Measurements from ENCODE around the gene DBN1. TPM values are rescaled to one million over a fixed set of nuclear protein-coding genes. Genes with fewer than 3 reads are reported as not detected.

DBN1 gene
- total RNA-seq, 2 donors from 2014 or later, result 322 to 383 TPM

GRCh38 chr5:177482359-177482795 lies 8.9 kb upstream of the DBN1 start:
- Mint-ChIP-seq H3K4me1 (no peaks in the 10 kb centered on the region), H3K27ac (no peak overlapping the region), H3K9me3 (no peaks in the 10 kb centered on the region), H3K36me3 (ENCODE audit: low read depth) (peaks cover 62% of the 10 kb centered on the region), H3K4me3 (no peak overlapping the region), H3K27me3 (ENCODE audit: insufficient read depth) (no peaks in the 10 kb centered on the region)
- WGBS, 2 experiments (ENCODE audit: insufficient coverage in 1 of 2, insufficient read length in 1 of 2), result 94 to 95% methylated on average over 9 to 10 of the region's 10 CpGs
- Histone ChIP-seq H3K4me3 (ENCODE audit: low read length) (no peak overlapping the region), H3K27me3 (ENCODE audit: control insufficient read depth, insufficient read depth, low read length, poor library complexity, severe bottlenecking) (no peaks in the 10 kb centered on the region), H3K4me1 (ENCODE audit: control insufficient read depth, insufficient read depth, low read length) (no peaks in the 10 kb centered on the region), H3K36me3 (ENCODE audit: control insufficient read depth, insufficient read depth, low read length) (peaks cover 58% of the 10 kb centered on the region), H3K9me3 (ENCODE audit: control insufficient read depth, low read length) (no peaks in the 10 kb centered on the region), H3K27ac (ENCODE audit: low read depth, low read length) (no peak overlapping the region), H3K9ac (ENCODE audit: extremely low read depth, low read length, poor library complexity, severe bottlenecking) (no peak overlapping the region)
- no peak for TF ChIP-seq CTCF (conservative IDR thresholded peaks at IDR 0.05)
- DNase-seq, result no peak

GRCh38 chr5:177479774-177480173 lies 6.3 kb upstream of the DBN1 start:
- no peak for TF ChIP-seq CTCF (conservative IDR thresholded peaks at IDR 0.05)
- H3K9me3 Mint-ChIP-seq, result no peaks in the 10 kb centered on the region
- H3K4me1 Mint-ChIP-seq, result peaks cover 9% of the 10 kb centered on the region
- Histone ChIP-seq H3K36me3 (ENCODE audit: control insufficient read depth, insufficient read depth, low read length) (peaks cover 34% of the 10 kb centered on the region), H3K4me1 (ENCODE audit: control insufficient read depth, insufficient read depth, low read length) (no peaks in the 10 kb centered on the region), H3K4me3 (ENCODE audit: low read length) (no peak overlapping the region), H3K9ac (ENCODE audit: extremely low read depth, low read length, poor library complexity, severe bottlenecking) (no peak overlapping the region), H3K27ac (ENCODE audit: low read depth, low read length) (no peak overlapping the region), H3K9me3 (ENCODE audit: control insufficient read depth, low read length) (no peaks in the 10 kb centered on the region), H3K27me3 (ENCODE audit: control insufficient read depth, insufficient read depth, low read length, poor library complexity, severe bottlenecking) (no peaks in the 10 kb centered on the region)
- no peaks in the 10 kb centered on the region for H3K27me3 Mint-ChIP-seq (ENCODE audit: insufficient read depth)
- H3K36me3 Mint-ChIP-seq (ENCODE audit: low read depth), result peaks cover 41% of the 10 kb centered on the region
- 92 to 95% methylated on average over 14 of the region's 14 CpGs for WGBS, 2 experiments (ENCODE audit: insufficient coverage in 1 of 2, insufficient read length in 1 of 2)
- peak overlapping the region; percentile 72 for H3K27ac Mint-ChIP-seq
- DNase-seq, result no peak
- no peak overlapping the region for H3K4me3 Mint-ChIP-seq

- H3K9ac ChIP-seq (ENCODE audit: extremely low read depth, low read length, poor library complexity, severe bottlenecking), result no peak overlapping the region
- peak overlapping the region; percentile 42 for H3K27ac ChIP-seq (ENCODE audit: low read depth, low read length)
- Mint-ChIP-seq H3K27me3 (ENCODE audit: insufficient read depth) (no peaks in the 10 kb centered on the region), H3K9me3 (no peaks in the 10 kb centered on the region), H3K36me3 (ENCODE audit: low read depth) (peaks cover 33% of the 10 kb centered on the region), H3K27ac (peak overlapping the region; percentile 20), H3K4me1 (peaks cover 15% of the 10 kb centered on the region), H3K4me3 (no peak overlapping the region)
- H3K27me3 ChIP-seq (ENCODE audit: control insufficient read depth, insufficient read depth, low read length, poor library complexity, severe bottlenecking), result no peaks in the 10 kb centered on the region
- H3K4me3 ChIP-seq (ENCODE audit: low read length), result no peak overlapping the region
- no peak for TF ChIP-seq CTCF (conservative IDR thresholded peaks at IDR 0.05)
- peak; percentile 62 for DNase-seq
- peaks cover 7% of the 10 kb centered on the region for H3K4me1 ChIP-seq (ENCODE audit: control insufficient read depth, insufficient read depth, low read length)
- no peaks in the 10 kb centered on the region for H3K9me3 ChIP-seq (ENCODE audit: control insufficient read depth, low read length)
- 86 to 93% methylated on average over 13 to 18 of the region's 18 CpGs for WGBS, 2 experiments (ENCODE audit: insufficient coverage in 1 of 2, insufficient read length in 1 of 2)
- peaks cover 27% of the 10 kb centered on the region for H3K36me3 ChIP-seq (ENCODE audit: control insufficient read depth, insufficient read depth, low read length)
These were observed 5.5 kb upstream of the DBN1 start for GRCh38 chr5:177478711-177479646.
